NB4 (cell line): Measurements from ENCODE around the gene PARP1.

Source experiments
- CTCF ChIP-seq: IDR thresholded peaks from one replicate; pipeline ENCODE4 v1.5.1; 2012; ENCODE audit warnings: low read depth, low read length
- POLR2A ChIP-seq: IDR thresholded peaks from 2 replicates; pipeline ENCODE4 v1.6.1; 2011; ENCODE audit warnings: mild to moderate bottlenecking; ENCODE audit not compliant: insufficient read length; ENCODE audit errors: extremely low read depth

- no peak for TF ChIP-seq CTCF
- no peak for TF ChIP-seq POLR2A
Observed at GRCh38 chr1:226322986-226323385, 84.9 kb downstream of the PARP1 start.
